Fibroblast of mammary gland (primary cell): ENCODE results near the gene UBE2F.
"Not testable (repeated sequence)": the region's sequence is repeated elsewhere in the genome, so short reads cannot be mapped to it uniquely, and the experiment has no call there.

ENCODE experiments used
- DNase-seq: peaks from one replicate; pipeline ENCODE4 v3.0.0-alpha.2; 2010; ENCODE audit warnings: low read depth
- H3K4me3 ChIP-seq: 2 replicates; pipeline ENCODE4 v1.5.1; 2011; ENCODE audit warnings: low read depth, mild to moderate bottlenecking, low read length, moderate library complexity; ENCODE audit not compliant: control insufficient read depth
- TF ChIP-seq, protein P1 (sequence below): conservative IDR thresholded peaks from 2 replicates; pipeline ENCODE4 v1.5.1; 2011; ENCODE audit warnings: low read depth, low read length, inconsistent platforms; ENCODE audit not compliant: control insufficient read depth, insufficient read depth

Gene UBE2F

GRCh38 chr2:238065071-238065846 is 98.4 kb downstream of the UBE2F start:
- TF ChIP-seq, protein P1, sequence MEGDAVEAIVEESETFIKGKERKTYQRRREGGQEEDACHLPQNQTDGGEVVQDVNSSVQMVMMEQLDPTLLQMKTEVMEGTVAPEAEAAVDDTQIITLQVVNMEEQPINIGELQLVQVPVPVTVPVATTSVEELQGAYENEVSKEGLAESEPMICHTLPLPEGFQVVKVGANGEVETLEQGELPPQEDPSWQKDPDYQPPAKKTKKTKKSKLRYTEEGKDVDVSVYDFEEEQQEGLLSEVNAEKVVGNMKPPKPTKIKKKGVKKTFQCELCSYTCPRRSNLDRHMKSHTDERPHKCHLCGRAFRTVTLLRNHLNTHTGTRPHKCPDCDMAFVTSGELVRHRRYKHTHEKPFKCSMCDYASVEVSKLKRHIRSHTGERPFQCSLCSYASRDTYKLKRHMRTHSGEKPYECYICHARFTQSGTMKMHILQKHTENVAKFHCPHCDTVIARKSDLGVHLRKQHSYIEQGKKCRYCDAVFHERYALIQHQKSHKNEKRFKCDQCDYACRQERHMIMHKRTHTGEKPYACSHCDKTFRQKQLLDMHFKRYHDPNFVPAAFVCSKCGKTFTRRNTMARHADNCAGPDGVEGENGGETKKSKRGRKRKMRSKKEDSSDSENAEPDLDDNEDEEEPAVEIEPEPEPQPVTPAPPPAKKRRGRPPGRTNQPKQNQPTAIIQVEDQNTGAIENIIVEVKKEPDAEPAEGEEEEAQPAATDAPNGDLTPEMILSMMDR = no peak
- H3K4me3 ChIP-seq = no peak overlapping the region
- no peak for DNase-seq

DNA sequence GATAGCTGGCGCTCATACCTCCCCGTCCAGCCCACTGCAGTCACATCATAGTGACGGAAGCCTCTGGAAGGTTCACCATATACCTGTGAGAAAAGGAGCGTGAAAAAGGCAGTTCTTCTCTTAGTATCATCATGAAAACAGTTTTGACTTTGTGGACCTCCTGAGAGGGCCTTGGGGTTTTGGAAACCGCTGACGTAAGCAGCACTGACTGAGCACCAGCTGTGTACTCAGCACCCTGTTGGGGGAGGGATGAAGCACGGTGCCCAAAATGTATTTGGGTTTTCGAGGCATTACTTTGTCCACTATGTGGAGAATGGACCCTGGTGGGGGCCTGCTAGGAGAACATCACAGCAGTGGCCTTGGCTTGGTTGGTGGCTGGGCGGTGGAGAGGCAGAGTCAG is 99.4 kb downstream of the UBE2F start:
- TF ChIP-seq, protein P1 = no peak
- no peak overlapping the region for H3K4me3 ChIP-seq
- no peak for DNase-seq

- H3K4me3 ChIP-seq, DNase-seq: not testable (repeated sequence)
These were observed 99.9 kb downstream of the UBE2F start for GRCh38 chr2:238066718-238067117.

DNA sequence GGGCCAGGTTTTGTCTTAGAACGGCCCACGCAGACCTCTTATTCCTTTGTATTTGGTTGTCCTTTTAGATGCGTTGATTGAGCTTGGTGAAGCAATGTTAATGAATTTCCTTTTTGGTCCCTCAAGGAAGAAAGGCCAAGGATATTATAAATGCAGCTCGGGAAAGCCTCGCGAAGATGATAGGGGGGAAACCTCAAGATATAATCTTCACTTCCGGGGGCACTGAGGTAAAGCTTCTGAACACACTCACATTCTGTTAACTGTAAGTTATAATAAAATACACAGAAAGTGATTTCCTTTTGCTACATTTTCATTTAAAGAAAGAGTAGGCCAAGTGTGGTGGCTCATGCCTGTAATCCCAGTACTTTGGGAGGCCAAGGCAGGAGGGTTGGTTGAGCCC is 101.1 kb downstream of the UBE2F start:
- H3K4me3 ChIP-seq = no peak overlapping the region
- TF ChIP-seq, protein P1 = no peak
- no peak for DNase-seq

DNA sequence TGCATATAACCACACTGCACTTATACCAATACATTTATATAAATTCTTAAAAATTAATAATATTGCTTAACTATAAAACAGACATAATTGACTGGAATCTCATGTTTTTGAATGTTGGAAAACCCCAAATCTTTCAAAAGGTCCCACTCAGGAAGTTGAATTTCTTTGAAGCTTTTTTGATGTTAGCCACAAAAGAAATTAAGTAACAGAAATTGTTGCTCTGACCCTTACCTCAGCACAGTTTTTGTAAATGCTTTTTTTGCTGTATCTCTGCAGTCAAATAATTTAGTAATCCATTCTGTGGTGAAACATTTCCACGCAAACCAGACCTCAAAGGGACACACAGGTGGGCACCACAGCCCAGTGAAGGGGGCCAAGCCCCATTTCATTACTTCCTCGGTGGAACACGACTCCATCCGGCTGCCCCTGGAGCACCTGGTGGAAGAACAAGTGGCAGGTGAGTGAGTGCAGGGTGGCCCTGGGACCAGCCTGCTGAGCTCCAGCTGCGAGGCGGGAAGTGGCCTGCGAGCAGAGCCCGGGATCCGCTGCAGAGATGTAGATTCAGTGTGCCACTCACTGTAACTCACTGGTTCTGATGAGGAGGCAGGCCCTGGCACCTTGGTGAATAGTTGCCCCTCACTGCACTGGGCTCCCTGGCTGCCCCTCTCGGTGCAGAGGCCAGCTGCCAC is 102.4 kb downstream of the UBE2F start:
- H3K4me3 ChIP-seq = no peak overlapping the region
- TF ChIP-seq, protein P1 = no peak
- DNase-seq = no peak

DNA sequence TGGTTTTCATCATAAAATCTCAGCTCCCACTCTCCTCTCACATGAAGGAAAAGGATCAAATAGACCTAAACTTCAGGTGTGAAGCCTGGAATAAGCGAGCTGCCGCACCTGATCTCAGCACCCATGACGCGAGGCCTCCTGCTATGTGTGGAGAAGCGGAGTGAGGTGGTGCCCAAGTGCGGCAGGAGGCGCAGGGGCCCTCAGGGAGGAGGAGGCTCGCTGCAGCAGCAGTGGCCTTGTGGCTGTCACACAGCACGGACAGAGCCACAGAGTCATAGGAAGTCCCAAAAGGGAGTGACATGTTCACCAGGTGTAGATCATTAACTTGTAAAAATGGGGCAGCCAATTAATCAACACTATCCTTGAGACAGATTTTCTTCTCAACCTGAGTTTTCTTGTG is 103.1 kb downstream of the UBE2F start:
- TF ChIP-seq, protein P1 = no peak
- H3K4me3 ChIP-seq = no peak overlapping the region
- DNase-seq = no peak

GRCh38 chr2:238075397-238075796 is 108.6 kb downstream of the UBE2F start:
- no peak overlapping the region for H3K4me3 ChIP-seq
- TF ChIP-seq, protein P1 = no peak
- no peak for DNase-seq
